GM21447 (cell line): Measurements from ENCODE around the gene NUP205.

Experiments
- ATAC-seq: cut with Tn5 transposase; IDR thresholded peaks from one replicate; pipeline ENCODE4 v1.9.1; 2021; ENCODE audit not compliant: unreplicated experiment

The NUP205 gene

DNA sequence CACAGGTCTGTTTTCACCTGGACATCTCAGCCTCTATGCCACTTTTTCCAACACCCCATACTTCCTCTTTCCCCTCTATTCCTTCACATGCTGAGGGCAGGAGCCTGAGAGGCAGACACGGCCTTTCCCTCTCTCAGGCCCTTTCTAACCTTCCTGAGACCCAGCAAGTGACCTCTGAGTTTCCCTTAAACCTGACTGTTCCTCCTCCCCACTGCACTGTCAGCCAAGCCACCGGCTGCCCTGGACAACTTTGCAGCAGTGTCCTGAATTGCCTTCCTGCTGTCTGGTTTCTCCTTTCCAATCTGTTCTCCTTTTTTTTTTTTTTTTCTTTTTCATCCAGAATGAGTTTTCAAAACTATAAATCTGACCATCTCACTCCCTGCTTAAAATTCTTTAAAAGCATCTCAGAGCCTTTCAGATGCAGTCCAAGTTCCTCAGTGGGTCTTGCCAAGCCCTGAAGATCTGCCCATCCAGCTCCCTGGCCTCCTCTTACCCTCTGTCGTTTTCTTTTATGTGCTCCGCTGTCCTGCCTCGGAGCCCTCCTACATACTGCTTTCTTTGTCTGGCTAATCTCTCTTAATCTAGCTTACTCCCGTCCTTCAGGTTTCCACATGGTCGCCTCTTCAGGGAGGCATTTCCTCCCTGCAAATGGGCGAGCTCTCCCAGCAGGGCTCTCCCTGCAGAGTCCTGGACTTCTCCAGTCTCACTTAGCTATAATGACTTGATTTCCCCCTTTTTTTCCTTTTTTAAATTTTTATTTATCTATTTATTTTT is 139.7 kb downstream of the NUP205 start:
- ATAC-seq, result no peak
